ENCODE data around the gene ZC3H15.

ZC3H15 gene

DNA sequence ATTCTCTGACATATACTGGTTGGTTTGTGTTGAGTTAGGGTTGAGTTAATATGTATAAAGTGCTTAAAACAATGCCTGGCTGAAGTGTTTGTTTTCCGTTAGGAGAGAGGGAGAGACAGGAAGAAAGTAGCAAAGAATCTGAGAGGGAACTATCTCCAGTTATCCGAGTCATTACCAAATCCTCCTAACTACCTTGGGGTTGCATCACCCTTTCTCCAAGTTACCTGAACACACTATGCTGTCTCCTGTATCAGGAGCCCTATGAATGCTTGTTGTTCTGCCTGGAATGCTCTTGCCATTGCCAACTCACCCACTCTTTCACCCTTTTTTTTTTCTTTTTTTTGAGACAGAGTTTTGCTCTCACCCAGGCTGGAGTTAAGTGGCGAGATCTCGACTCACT is 55.9 kb downstream of the ZC3H15 start:
- DNase-seq (ENCODE audit: low read depth in 2 of 2), result no peak

DNA sequence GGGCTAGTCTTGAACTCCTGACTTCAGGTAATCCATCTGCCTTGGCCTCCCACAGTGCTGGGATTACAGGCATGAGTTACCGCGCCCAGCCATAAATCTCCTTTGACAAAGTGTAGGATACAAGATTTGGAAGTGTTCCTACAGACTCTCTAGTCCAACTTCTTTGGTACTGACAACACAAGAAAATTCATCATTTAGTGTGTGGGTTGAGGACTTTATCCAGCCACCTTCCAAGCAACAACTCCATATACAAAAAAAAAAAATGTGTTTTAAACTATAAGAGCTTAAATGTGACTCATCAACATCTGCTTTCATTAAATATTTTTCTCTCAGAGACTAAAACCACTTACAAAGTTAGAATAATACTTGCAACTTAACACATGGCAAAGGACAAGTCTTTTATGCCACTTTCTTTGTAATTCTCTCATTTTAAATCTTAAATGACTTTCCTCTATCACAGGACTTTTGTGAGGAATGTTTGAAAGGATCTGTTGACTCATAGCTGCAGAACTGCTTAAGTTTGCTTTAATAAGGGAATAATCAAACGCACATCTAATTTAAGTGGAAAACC is 57.6 kb downstream of the ZC3H15 start:
- DNase-seq (ENCODE audit: low read depth in 2 of 2), result no peak

DNA sequence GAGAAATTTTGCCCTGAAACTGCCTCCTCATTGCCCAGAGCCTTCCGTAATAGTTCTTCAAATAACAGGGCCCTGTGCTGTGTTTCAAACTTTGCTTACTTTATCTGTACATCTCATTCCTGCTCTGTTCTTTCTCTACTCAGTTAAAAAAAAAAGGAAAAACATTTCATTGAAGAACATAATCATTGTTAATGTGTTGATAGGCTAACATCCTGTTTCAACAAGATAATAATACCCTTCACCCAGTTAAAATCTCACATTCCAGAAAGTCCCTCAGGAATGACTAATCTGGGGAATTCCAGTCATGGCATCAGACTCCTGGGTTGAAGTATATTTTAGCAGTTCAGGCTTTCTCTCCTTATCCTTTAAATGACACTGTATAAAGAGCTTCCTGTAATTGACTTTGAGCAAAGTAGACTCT is 58.2 kb downstream of the ZC3H15 start:
- no peak for DNase-seq (ENCODE audit: low read depth in 2 of 2)

DNA sequence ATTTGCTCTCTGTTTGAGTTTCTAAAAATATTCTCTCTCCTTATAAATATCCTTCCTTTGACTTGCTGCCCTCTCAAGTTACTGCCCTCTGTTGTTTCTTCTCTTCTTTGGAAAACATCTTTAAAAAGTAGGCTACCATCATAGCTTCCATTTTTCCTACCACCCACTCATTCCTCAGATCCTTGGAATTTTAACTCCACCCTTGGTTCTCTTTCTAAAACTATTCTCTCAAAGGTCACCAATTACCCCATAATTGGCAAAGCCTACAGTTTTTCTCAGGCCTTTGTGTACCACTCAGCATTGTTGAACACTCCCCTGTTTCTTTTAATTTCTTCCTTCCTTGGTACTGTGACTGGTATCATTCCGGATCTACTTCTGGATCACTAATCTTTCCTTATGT is 60.8 kb downstream of the ZC3H15 start:
- DNase-seq (ENCODE audit: low read depth in 2 of 2), result no peak

- DNase-seq (ENCODE audit: low read depth in 2 of 2), result no peak
Measured at GRCh38 chr2:186551323-186552050, 65.4 kb downstream of the ZC3H15 start.

DNA sequence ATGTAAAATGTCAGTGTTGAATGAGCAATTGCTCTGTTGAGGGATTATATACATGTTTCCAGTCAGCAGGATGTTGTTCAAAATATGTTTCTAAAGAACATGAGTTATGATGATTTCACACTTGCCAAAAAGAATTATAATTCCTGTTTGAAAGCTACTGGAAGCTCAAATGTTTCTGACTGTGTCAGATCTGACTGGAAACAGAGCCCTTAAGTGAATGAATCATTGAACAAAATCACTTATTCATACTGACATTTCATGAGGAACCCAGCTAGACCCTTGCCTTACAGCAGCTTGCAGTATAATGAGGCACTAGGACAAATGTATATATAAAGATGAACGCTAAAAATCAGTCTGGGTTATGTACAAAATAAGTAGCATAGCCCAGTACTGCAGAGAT is 68.4 kb downstream of the ZC3H15 start:
- DNase-seq (ENCODE audit: low read depth in 2 of 2), result no peak

DNA sequence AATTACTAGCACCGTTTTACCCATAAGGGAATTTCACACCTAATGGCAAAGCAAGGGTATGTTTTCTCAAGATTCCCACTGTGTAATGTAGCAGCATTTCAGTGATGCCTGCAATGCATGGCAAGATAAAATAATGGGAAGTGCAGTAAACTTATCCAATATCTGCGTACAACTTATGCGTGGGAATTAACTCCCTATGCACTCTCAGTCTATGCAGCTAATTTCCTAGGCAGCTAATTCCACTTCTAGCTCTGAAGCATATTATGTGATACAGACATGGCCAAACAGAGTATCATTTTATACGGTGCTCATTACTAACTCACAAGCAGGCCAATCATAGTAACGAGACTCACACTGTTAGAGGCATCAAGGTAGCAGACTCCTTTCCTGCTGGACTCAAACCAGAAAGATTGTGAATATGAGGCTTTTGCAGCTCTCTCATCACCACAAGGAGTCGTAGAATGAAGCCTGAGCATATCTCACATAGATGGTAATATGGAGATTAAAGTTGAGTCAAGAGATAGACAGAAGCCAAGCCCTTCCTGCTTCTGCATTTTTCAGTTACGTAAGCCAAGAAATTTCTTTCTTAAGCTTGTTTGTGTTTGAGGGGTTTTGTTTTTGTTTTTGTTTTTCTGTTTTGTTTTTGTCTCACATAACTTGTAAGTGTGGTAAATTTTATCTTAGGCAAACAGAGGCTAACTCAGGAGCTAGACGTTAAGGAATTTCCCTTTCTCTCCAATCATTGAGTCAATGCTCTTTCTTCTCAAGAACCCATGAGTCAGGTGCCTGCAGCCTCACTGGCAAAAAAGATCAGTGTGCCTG is 69.0 kb downstream of the ZC3H15 start:
- DNase-seq (ENCODE audit: low read depth in 2 of 2), result no peak

GRCh38 chr2:186558512-186559276 is 72.6 kb downstream of the ZC3H15 start:
- no peak for DNase-seq (ENCODE audit: low read depth in 2 of 2)

Data from stimulated activated CD8-positive, alpha-beta memory T cell treated with anti-CD3 and anti-CD28 coated beads, Interleukin-2, amount 100 ng/mL, for 1 hour (primary cell).